Calu3 (cell line): ENCODE data around the gene ATP9A. TPM values are rescaled to one million over a fixed set of nuclear protein-coding genes. Genes with fewer than 3 reads are reported as not detected.
A peak's percentile ranks its signal among the peaks of the same experiment; 100 is the strongest.

Source experiments
- BruUV-seq: library from RNA; stranded (reverse); fragments of 400-500 nt; replicated peaks from 2 replicates; lab custom pipeline; 2021; lab: Mats Ljungman, UMichigan
- CTCF ChIA-PET: fragments of 300-600 bp; sonication (Branson Sonifier 250); formaldehyde crosslinking; loops from one replicate; lab custom pipeline; 2022; ENCODE audit warnings: antibody characterized with exemption; lab: Charles Lee
- DNase-seq: peaks from one replicate; pipeline ENCODE4 v3.0.0; 2022
- H3K27ac Mint-ChIP-seq: one replicate; pipeline ENCODE4 v1.8.0; 2022; ENCODE audit warnings: mixed read lengths; ENCODE audit not compliant: unreplicated experiment
- H3K27me3 Mint-ChIP-seq: one replicate; pipeline ENCODE4 v1.8.0; 2022; ENCODE audit warnings: mixed read lengths; ENCODE audit not compliant: unreplicated experiment
- H3K36me3 Mint-ChIP-seq: one replicate; pipeline ENCODE4 v1.8.0; 2022; ENCODE audit warnings: mild to moderate bottlenecking, moderate library complexity, mixed read lengths; ENCODE audit not compliant: insufficient read depth, unreplicated experiment
- H3K4me1 Mint-ChIP-seq: one replicate; pipeline ENCODE4 v1.8.0; 2022; ENCODE audit warnings: mild to moderate bottlenecking, low read depth, mixed read lengths; ENCODE audit not compliant: unreplicated experiment
- H3K4me3 Mint-ChIP-seq: one replicate; pipeline ENCODE4 v1.8.0; 2022; ENCODE audit warnings: mild to moderate bottlenecking, low read depth, moderate library complexity, mixed read lengths; ENCODE audit not compliant: unreplicated experiment
- H3K9me3 Mint-ChIP-seq: one replicate; pipeline ENCODE4 v1.8.0; 2022; ENCODE audit warnings: low read depth, mixed read lengths; ENCODE audit not compliant: unreplicated experiment
- CTCF ChIP-seq: fragments of 200-600 bp; IDR thresholded peaks from one replicate; pipeline ENCODE4 v1.8.0; 2022; ENCODE audit warnings: antibody characterized with exemption; ENCODE audit not compliant: unreplicated experiment
- intact Hi-C: fragments of 100-400 bp; cut with micrococcal nuclease; formaldehyde crosslinking; loops from one replicate; pipeline ENCODE4 v1.10.0; 2022; ENCODE audit not compliant: unreplicated experiment
- total RNA-seq: library from RNA; stranded (reverse); gene quantifications from 2 replicates; pipeline ENCODE4 v1.2.3, GENCODE V29; 2022

The ATP9A gene
- total RNA-seq, 1 experiment from 2014 or later: 98.5 TPM

GRCh38 chr20:51736947-51737346, 31.2 kb downstream of the ATP9A start:
- H3K4me3 Mint-ChIP-seq: no peak overlapping the region
- BruUV-seq: no TSS peak
- no peak for DNase-seq
- no peaks in the 10 kb centered on the region for H3K9me3 Mint-ChIP-seq
- no peak for TF ChIP-seq CTCF
- H3K27me3 Mint-ChIP-seq: no peaks in the 10 kb centered on the region
- CTCF ChIA-PET: interaction anchor here (0.6 kb wide), 1 partner anchor 36 kb away, joined by 5 read pairs; no protein-coding TSS in a partner anchor
- intact Hi-C loops: no loop called here
- H3K27ac Mint-ChIP-seq: peak overlapping the region; percentile 90
- peaks cover 66% of the 10 kb centered on the region for H3K4me1 Mint-ChIP-seq
- peaks cover 22% of the 10 kb centered on the region for H3K36me3 Mint-ChIP-seq

- CTCF ChIA-PET: interaction anchor here (0.6 to 1.3 kb wide), 3 partner anchors 14 to 1889 kb away, joined by 3 to 5 read pairs (median 3); no protein-coding TSS in a partner anchor
- Mint-ChIP-seq H3K9me3 (no peaks in the 10 kb centered on the region), H3K4me1 (peaks cover 64% of the 10 kb centered on the region), H3K27me3 (no peaks in the 10 kb centered on the region), H3K36me3 (peaks cover 21% of the 10 kb centered on the region), H3K27ac (peak overlapping the region; percentile 90), H3K4me3 (no peak overlapping the region)
- peak; percentile 47 for DNase-seq
- intact Hi-C loops: no loop called here
- no TSS peak for BruUV-seq
- no peak for TF ChIP-seq CTCF
These were observed 32.2 kb downstream of the ATP9A start for GRCh38 chr20:51735728-51736600.

- no TSS peak for BruUV-seq
- intact Hi-C loops: no loop called here
- peak overlapping the region; percentile 90 for H3K27ac Mint-ChIP-seq
These were observed 33.1 kb downstream of the ATP9A start for GRCh38 chr20:51734876-51735720.

More at GRCh38 chr20:51734876-51735720, 33.1 kb downstream of the ATP9A start:
- DNase-seq: no peak
- Mint-ChIP-seq H3K4me1 (peaks cover 64% of the 10 kb centered on the region), H3K9me3 (no peaks in the 10 kb centered on the region), H3K27me3 (no peaks in the 10 kb centered on the region), H3K36me3 (peaks cover 21% of the 10 kb centered on the region), H3K4me3 (no peak overlapping the region)
- TF ChIP-seq CTCF: no peak
- CTCF ChIA-PET: interaction anchor here (0.6 to 1.3 kb wide), 3 partner anchors 15 to 1890 kb away, joined by 3 to 5 read pairs (median 3); no protein-coding TSS in a partner anchor
